LNCAP (cell line): ENCODE measurements around the gene ANKRD13B.

Source experiments
- TF ChIP-seq, protein P1 (sequence below): fragments of 450-650 bp; IDR thresholded peaks from 2 replicates; pipeline ENCODE4 v1.5.1; 2017; ENCODE audit warnings: mild to moderate bottlenecking

ANKRD13B gene

DNA sequence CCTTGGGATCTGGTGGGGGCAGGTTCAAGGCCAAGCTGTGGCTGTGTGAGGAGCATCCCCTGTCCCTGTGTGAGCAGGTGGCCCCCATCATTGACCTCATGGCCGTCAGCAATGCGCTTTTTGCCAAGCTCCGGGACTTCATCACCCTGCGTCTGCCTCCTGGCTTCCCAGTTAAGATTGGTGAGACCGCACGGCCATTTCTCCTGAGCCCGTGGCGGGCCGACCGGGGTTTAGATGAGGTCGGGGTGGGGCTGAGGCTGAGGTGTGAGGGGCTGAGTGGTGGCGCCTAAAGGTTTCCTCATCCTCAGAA is 19.1 kb downstream of the ANKRD13B start:
- TF ChIP-seq, protein P1, sequence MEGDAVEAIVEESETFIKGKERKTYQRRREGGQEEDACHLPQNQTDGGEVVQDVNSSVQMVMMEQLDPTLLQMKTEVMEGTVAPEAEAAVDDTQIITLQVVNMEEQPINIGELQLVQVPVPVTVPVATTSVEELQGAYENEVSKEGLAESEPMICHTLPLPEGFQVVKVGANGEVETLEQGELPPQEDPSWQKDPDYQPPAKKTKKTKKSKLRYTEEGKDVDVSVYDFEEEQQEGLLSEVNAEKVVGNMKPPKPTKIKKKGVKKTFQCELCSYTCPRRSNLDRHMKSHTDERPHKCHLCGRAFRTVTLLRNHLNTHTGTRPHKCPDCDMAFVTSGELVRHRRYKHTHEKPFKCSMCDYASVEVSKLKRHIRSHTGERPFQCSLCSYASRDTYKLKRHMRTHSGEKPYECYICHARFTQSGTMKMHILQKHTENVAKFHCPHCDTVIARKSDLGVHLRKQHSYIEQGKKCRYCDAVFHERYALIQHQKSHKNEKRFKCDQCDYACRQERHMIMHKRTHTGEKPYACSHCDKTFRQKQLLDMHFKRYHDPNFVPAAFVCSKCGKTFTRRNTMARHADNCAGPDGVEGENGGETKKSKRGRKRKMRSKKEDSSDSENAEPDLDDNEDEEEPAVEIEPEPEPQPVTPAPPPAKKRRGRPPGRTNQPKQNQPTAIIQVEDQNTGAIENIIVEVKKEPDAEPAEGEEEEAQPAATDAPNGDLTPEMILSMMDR, result no peak

GRCh38 chr17:29612404-29613280 is 19.7 kb downstream of the ANKRD13B start:
- TF ChIP-seq, protein P1, result no peak

DNA sequence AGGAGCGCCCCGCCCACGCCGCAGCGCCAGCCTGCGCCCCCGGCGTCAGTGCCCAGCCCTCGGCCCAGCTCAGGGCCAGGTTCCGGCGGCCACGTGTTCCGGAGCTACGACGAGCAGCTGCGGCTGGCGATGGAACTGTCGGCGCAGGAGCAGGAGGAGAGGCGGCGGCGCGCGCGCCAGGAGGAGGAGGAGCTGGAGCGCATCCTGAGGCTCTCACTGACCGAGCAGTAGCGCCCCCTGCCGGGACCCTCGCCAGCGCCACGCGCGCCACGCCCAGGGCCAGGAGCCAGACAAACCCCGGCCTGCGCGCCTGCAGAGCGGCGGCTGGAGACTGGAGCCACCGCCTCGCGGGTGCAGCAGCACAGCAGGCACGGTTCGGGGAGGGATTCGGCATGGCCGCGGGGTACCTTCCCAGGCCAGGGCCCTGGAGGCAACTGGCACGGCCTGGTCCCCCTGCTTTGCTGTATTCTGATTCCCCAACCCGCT is 20.5 kb downstream of the ANKRD13B start:
- TF ChIP-seq, protein P1, result no peak

GRCh38 chr17:29613856-29614255 is 20.9 kb downstream of the ANKRD13B start:
- TF ChIP-seq, protein P1, result no peak

- TF ChIP-seq, protein P1, result no peak
Measured at GRCh38 chr17:29614349-29615047, 21.6 kb downstream of the ANKRD13B start.

DNA sequence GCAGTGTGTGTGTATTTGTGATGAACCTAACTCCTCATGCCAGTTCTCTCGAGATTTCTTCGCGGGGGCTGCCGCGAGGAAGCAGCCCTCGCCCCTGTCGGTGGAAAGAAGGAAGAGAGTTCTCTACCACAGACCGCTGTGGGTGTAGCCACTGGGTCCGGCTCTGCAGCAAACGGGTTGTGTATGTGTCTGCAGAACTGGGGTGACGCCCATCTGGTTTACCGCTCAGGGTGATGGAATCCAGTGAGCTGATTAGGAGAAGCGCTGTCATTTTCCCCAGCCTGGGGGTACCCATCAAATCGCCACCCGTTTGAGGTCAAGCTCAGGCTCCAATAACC is 22.1 kb downstream of the ANKRD13B start:
- TF ChIP-seq, protein P1, result no peak

- TF ChIP-seq, protein P1, result no peak
Measured at GRCh38 chr17:29615492-29616299, 22.8 kb downstream of the ANKRD13B start.
